Activated effector memory CD4-positive, alpha-beta T cell treated with anti-CD3 and anti-CD28 coated beads, Interleukin-2, amount 50 U/mL, for 16 hours (primary cell): Measurements from ENCODE around the gene DGKB.

ENCODE experiments used
- DNase-seq: peaks from one replicate; pipeline ENCODE4 v3.0.0-alpha.2; 2020

The DGKB gene

DNA sequence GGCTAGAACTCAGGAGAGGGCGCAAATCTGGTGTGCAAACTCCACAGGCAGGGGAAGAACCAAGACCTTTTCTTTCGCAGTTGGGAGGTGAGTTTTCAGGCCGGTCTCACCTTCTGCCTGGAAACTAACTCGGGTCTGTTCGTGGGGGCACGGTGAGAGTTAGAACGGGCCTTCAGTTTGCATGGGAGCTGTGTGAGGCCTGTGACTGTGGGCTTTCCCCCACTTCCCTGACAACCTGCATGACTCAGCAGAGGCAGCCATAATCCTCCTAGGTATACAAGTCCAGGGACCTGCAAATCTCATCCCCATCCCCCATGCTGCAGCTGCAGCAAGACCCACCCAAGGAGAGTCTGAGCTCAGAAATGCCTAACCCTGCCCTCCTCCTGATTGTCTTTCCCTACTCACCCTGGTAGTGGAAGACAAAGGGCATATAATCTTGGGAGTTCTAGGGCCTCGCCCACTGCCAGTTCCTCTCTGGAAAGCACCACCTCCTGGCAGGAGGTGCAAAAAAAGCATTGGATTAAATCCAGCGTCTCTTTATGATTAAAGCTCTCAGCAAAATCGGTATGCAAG, 718.2 kb downstream of the DGKB start:
- DNase-seq = no peak

DNA sequence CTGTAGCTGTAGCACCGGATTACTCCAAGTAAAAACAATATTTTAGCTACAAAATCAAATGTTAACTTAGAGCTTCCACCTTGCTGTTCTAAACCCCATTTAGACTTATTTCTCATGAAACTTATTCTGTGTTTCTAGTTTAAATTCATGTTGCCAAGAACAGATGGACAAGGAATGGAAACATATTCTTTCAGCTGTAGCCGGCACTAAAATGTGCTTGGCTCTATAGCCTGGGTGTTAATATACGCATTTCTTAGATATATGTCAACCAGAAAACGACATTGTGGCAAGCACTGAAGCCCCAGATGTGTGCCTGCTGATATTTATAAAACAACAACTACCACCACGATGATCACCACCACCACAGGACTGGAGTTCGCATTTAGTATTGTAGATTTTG, 722.8 kb downstream of the DGKB start:
- DNase-seq = no peak

GRCh38 chr7:14177876-14178275, 724.7 kb downstream of the DGKB start:
- DNase-seq = no peak

- no peak for DNase-seq
Observed at GRCh38 chr7:14170872-14171271, 731.7 kb downstream of the DGKB start.

DNA sequence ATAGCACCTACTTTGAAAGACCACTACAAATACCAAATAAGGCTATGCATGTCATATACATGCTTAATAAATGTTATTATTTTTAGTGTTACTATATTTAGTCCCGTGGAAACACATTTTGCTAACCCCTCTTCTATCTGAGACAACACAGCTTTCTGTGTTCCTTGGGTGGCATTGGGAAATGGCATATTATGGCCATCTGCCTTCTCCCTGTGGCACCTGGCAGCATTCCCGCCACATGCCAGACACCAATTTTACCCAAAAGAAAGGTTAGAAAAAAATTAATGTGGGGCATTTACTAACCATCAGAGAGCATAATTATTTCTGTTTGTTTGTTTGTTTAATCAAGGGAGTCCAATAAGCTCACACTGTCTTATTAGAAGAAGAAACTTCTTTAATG, 744.4 kb downstream of the DGKB start:
- no peak for DNase-seq

DNA sequence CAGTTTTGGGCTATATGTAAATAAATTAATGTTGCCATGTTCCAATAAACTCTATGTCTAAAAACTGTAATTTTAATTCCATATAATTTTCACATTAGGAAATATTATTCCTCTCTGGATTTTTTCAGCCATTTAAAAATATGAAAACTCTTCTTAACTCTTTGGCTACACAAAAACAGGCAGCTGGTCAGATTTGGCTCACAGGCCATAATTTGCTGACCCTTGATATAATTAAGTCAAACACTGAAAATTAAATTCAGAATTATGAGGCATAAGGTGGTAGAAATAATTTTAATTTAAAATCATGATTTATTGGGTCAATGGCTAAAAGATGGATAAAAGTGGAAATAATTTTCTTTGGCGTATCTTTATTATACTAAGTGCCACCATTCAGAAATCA, 746.1 kb downstream of the DGKB start:
- no peak for DNase-seq

DNA sequence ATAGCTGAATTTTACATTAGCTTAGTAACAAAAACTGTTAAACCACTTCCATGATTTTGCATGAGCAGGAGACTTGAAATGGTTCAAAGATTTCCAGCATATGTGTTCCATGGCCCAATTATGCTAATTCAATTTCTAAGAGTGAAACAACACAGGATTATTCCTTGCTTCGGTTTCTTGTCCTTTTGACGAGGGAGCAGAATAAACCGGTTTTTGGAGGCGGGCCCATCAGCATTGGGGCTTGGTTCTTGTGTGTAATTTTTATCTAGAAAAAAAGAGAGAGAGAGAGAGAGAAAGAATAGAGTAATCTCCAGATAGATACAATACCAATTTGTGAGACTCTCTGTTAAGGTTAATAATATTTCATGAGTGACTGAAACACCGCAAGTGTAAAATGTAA, 753.6 kb downstream of the DGKB start:
- no peak for DNase-seq

- DNase-seq = no peak
Observed at GRCh38 chr7:14147532-14147931, 755.0 kb downstream of the DGKB start.

- DNase-seq = no peak
Observed at GRCh38 chr7:14144538-14144937, 758.0 kb downstream of the DGKB start.

DNA sequence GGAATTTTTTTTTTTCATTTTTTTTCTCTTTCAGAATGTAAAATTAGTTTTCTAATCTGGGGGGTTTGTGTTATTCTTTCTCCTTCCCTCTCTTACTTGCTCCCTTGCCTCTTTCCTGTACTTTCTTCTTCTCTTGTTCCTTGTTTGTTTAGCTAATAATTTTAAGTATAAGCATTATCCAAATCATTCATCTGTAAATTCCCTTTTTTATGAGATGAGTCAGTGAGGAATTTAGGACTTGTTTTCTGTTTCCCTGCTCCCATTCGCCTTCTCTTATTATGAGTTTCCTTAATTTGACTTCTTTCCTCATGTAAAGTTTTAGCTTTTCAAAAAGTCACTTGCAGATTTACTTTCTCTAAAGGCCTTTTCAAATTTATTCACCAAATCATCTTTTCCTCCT, 758.4 kb downstream of the DGKB start:
- DNase-seq = no peak

GRCh38 chr7:14137676-14138075, 764.9 kb downstream of the DGKB start:
- no peak for DNase-seq

GRCh38 chr7:14133752-14134151, 768.8 kb downstream of the DGKB start:
- no peak for DNase-seq

- DNase-seq = no peak
Observed at GRCh38 chr7:14125998-14126397, 776.6 kb downstream of the DGKB start.

DNA sequence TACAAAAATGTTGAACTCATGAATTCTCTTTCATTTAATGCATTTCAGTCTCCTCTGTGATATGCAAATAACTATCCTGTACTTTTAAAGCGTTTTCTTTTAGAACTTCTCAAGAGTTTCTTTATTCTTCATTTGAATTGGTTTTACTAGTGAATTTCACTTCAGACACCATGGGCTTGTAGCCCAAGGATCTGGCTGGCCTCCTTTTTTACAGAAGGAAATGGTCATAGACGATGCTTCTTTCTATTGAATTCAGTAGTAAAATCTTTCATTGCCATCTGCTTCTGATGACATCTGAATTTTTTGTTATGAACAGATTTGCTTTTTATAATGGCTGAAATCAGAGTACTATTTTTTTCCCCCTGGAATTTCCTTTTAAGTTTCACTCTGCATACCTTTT, 777.8 kb downstream of the DGKB start:
- no peak for DNase-seq

DNA sequence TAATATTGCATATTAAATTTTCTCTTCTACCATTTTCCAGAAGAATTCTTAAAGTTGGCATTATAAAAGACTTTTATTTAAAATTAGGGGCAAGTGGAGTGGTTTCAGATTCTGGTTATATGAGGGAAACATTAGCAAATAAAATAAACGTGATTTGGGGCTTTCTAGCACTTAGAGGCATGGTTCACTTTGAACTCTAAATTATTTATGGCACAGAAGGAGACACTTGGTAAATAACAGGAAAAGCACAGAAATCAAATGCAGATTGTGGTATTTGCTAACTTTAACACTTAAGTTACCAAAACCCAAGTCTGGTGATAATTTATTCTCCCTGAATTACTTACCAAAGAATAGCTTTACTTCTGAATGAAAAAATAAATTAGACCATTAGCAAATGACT, 778.6 kb downstream of the DGKB start:
- DNase-seq = no peak

GRCh38 chr7:14115701-14116100, 786.9 kb downstream of the DGKB start:
- no peak for DNase-seq

DNA sequence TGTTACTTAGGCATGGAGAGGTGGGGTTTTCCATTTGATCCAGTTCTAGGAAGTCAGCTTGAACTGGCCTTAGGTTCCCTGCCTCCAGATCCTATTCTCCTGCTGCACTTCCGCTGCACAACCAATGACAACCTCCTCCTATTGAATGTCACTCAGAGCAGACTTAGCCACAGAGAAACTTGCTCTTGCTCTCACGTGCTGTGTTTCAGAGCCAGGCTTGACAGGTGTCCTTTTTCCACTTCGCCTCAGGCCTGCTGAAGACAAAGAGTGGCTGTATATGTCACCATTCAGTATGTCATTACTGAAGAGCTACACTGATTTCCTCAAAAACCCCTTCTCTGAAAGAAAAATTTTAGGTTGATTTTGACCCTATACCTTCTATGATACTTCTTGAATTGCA, 797.7 kb downstream of the DGKB start:
- no peak for DNase-seq

- no peak for DNase-seq
Observed at GRCh38 chr7:14096159-14096558, 806.4 kb downstream of the DGKB start.

DNA sequence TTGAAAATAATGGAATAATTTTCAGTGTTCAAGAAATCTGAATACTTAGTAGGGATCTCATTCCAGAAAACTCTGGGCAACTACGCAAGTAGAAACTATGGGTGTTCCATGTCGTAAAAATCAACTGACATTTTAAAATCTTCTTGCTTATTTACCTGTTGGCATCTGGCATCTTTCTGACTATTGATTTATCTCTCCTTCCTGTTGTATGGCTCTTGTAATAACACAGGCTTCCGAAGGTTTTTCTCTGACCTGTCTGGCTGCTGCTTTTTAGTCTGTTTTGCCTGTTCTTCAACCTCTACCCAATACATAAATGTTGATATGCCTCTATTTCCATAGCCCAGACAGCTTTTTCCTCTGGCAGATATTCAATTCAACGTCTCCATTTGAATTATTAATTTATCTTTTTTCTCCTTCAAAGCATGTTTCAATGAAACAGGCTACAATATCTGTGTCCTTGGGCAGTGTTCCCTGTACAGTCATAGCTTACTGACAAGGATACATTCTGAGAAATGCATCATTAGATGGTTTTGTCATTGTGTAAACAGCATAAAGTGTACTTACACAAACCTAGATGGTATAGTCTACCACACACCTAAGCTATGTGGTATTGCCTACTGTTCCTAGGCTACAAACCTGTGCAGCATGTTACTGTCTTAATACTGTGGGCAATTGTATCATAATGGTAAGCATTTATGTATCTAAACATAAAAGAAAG, 807.2 kb downstream of the DGKB start:
- no peak for DNase-seq
